Esophagus muscularis mucosa (tissue), 3 donors: ENCODE data around the gene ZNF503.

ENCODE experiments used
- POLR2A ChIP-seq: fragments of 450-650 bp; IDR thresholded peaks from one replicate; pipeline ENCODE4 v1.6.1; 2017; ENCODE audit warnings: antibody characterized with exemption, moderate library complexity, mild to moderate bottlenecking, low read depth
- POLR2AphosphoS5 ChIP-seq, 2 donors: sonication (generic); formaldehyde crosslinking; IDR thresholded peaks; one replicate each; pipeline ENCODE4 v1.6.1; 2017; ENCODE audit warnings: antibody characterized with exemption in 2 of 2
- TF ChIP-seq, protein P1 (sequence below), 3 experiments: fragments of 200-600 bp in 2 of 3; fragments of 450-650 bp in 1 of 3; sonication (generic) in 2 of 3; IDR thresholded peaks; one replicate each; pipeline ENCODE4 v1.5.1; 2017 to 2019; ENCODE audit warnings: antibody characterized with exemption in 3 of 3, mild to moderate bottlenecking in 2 of 3, moderate library complexity in 1 of 3

DNA sequence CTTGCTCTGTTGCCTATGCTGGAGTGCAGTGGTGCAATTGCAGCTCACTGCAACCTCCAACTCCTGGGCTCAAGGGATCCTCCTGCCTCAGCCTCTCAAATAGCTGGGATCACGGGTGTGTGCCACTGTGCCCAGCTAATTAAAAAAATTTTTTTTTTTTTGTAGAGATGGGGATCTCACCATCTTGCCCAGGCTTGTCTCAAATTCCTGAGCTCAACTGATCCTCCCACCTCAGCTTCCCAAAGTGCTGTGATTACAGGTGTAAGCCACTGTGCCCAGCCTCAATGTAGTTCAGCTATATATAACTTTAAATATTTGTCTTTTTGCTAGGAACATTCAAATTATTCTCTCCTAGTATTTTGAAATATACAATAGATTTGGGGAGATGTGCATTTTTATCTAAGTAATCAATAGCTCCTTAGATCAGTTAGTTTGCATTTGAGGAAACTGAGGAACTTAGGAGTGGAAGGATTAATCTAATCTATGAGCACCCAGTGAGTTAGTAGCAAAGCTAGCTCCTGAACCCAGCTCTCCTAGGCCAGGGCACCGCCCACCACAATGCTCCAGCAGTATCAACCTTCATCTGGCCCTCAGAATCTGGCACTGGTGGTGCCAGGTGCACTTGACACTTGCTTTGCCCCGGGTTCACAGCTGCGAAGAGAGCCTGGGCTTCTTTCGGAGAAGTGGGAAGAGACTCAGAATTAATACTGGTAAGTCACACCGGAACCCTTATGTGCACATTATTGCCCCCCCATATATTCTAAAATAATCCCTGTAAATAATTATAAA is 23.9 kb upstream of the ZNF503 start:
- TF ChIP-seq POLR2A (no peak), POLR2AphosphoS5 (IDR thresholded peaks at IDR 0.05) (no peak)
- TF ChIP-seq, protein P1, sequence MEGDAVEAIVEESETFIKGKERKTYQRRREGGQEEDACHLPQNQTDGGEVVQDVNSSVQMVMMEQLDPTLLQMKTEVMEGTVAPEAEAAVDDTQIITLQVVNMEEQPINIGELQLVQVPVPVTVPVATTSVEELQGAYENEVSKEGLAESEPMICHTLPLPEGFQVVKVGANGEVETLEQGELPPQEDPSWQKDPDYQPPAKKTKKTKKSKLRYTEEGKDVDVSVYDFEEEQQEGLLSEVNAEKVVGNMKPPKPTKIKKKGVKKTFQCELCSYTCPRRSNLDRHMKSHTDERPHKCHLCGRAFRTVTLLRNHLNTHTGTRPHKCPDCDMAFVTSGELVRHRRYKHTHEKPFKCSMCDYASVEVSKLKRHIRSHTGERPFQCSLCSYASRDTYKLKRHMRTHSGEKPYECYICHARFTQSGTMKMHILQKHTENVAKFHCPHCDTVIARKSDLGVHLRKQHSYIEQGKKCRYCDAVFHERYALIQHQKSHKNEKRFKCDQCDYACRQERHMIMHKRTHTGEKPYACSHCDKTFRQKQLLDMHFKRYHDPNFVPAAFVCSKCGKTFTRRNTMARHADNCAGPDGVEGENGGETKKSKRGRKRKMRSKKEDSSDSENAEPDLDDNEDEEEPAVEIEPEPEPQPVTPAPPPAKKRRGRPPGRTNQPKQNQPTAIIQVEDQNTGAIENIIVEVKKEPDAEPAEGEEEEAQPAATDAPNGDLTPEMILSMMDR (IDR thresholded peaks at IDR 0.05): no peak
